HS-5 (cell line): ENCODE results near the gene SCGB1C2.

Experiments
- DNase-seq: peaks from one replicate; pipeline ENCODE4 v3.0.0-alpha.2; 2012; ENCODE audit warnings: low read depth

The SCGB1C2 gene

GRCh38 chr17:172401-172800 lies 35.0 kb downstream of the SCGB1C2 start:
- no peak for DNase-seq

- DNase-seq = no peak
These were observed 36.0 kb downstream of the SCGB1C2 start for GRCh38 chr17:173166-173911.

- no peak for DNase-seq
These were observed 39.8 kb downstream of the SCGB1C2 start for GRCh38 chr17:177155-177554.

- DNase-seq = no peak
These were observed 40.4 kb downstream of the SCGB1C2 start for GRCh38 chr17:177762-178161.

GRCh38 chr17:178292-179065 lies 41.1 kb downstream of the SCGB1C2 start:
- DNase-seq = no peak

- no peak for DNase-seq
These were observed 41.7 kb downstream of the SCGB1C2 start for GRCh38 chr17:179066-179432.

GRCh38 chr17:179781-180380 lies 42.5 kb downstream of the SCGB1C2 start:
- DNase-seq = no peak

- no peak for DNase-seq
These were observed 43.2 kb downstream of the SCGB1C2 start for GRCh38 chr17:180381-181244.

- DNase-seq = no peak
These were observed 44.1 kb downstream of the SCGB1C2 start, which contains the start of gene DOC2B for GRCh38 chr17:181245-182049. DOC2B (minus strand) TSS chr17:181650; CDS start chr17:181479, 171 bp downstream.

- no peak for DNase-seq
These were observed 44.8 kb downstream of the SCGB1C2 start for GRCh38 chr17:182050-182751.

GRCh38 chr17:183021-183420 lies 45.7 kb downstream of the SCGB1C2 start:
- DNase-seq = no peak

GRCh38 chr17:185445-186138 lies 48.2 kb downstream of the SCGB1C2 start:
- no peak for DNase-seq

- no peak for DNase-seq
These were observed 49.8 kb downstream of the SCGB1C2 start for GRCh38 chr17:187130-187529.
